BLaER1 (cell line): Measurements from ENCODE around the gene ADAT3.

Source experiments
- H3K27ac ChIP-seq: shearing (Covaris generic); formaldehyde crosslinking; 2 replicates; pipeline ENCODE4 v1.8.1; 2022
- H3K27me3 ChIP-seq: shearing (Covaris generic); formaldehyde crosslinking; 2 replicates; pipeline ENCODE4 v1.8.1; 2022
- H3K36me3 ChIP-seq: shearing (Covaris generic); formaldehyde crosslinking; 2 replicates; pipeline ENCODE4 v1.8.1; 2022
- H3K4me1 ChIP-seq: shearing (Covaris generic); formaldehyde crosslinking; 2 replicates; pipeline ENCODE4 v1.8.1; 2022
- H3K4me2 ChIP-seq: shearing (Covaris generic); formaldehyde crosslinking; 2 replicates; pipeline ENCODE4 v1.8.1; 2022
- H3K4me3 ChIP-seq: shearing (Covaris generic); formaldehyde crosslinking; 2 replicates; pipeline ENCODE4 v1.8.1; 2022
- H3K9ac ChIP-seq: shearing (Covaris generic); formaldehyde crosslinking; 2 replicates; pipeline ENCODE4 v1.8.1; 2022
- H3K9me3 ChIP-seq: shearing (Covaris generic); formaldehyde crosslinking; 2 replicates; pipeline ENCODE4 v1.8.1; 2022
- H4K20me1 ChIP-seq: shearing (Covaris generic); formaldehyde crosslinking; 2 replicates; pipeline ENCODE4 v1.8.1; 2022
- Cebpa-rat ChIP-seq: shearing (Covaris generic); IDR thresholded peaks from 2 replicates; pipeline ENCODE4 v1.8.1; 2022

ADAT3 gene

DNA sequence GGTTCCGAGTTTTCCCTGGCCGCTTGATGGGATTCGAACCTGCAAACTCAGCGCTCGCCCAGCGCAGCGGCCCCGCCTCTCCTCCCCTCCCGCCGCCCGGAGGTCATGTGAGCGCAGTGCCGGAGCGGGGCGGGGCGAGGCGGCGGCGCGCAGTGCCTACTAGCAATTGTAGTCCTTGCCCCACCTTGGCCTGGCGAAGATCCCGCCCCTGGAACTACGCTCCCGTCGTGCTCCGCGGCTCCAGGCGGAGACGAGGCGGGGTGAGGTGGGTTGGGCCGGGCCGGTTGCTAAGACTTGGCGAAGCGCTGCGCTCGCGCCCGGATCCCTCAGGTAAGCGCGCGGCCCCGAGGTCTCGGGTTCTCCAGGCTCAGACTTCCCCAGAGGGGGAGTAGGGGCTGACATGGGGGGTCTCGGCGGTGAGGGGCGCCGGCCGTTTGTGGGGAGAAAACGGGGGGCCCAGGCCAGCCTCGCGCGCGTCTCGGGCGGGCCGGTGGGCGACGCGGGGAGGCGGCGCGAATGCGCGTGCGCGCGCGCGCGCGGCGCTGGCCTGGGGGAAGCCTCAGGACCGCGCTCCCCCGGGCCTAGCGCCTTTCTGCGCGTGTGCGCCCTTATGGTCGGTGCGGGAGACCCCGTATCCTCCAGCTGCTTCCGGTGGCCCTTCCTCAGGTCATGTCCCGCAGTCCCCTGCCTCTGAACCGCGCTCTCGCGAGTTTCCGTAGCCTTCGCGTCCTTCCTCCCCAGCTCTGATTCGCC, at the start of gene ADAT3, which contains the start of gene SCAMP4:
TSS of gene ADAT3 (plus strand) at position 290 of the 753 bp plus-strand sequence. CDS start 6,649 bp downstream, outside the sequence.
TSS of gene SCAMP4 (plus strand) at position 290 of the 753 bp plus-strand sequence. CDS start 9,621 bp downstream, outside the sequence.
- H3K27ac ChIP-seq: peak within 1 kb of the TSS; percentile 92
- no peaks in the 10 kb centered on the region for H3K36me3 ChIP-seq
- no peak for TF ChIP-seq Cebpa-rat
- H3K4me1 ChIP-seq: peaks cover 70% of the 10 kb centered on the region
- peak within 1 kb of the TSS; percentile 89 for H3K9ac ChIP-seq
- H3K4me2 ChIP-seq: peak within 1 kb of the TSS; percentile 94
- H4K20me1 ChIP-seq: peaks cover 44% of the 10 kb centered on the region
- no peaks in the 10 kb centered on the region for H3K9me3 ChIP-seq
- H3K27me3 ChIP-seq: no peaks in the 10 kb centered on the region
- peak within 1 kb of the TSS; percentile 81 for H3K4me3 ChIP-seq

DNA sequence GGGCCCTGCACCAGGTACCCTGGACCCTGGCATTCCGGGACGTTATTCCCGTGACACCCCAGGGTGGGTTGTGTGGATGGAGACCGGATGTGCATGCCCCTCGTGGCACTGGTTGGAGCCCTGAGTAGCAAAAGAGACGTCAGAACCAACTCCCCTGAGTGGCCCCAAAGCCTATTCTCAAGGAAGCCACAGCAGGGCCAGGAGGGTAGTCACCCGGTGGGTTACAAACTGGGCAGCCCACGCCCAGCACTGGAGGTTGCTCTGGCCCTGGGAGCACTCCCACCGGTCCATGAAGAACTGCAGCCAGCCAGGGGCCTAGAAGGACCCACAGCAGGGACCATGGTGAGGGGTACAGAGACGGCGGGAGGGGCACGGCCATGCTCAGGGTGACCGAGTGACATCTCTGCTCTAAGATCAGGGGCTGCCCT, 49.4 kb upstream of the ADAT3 start:
- Histone ChIP-seq H3K27me3 (no peaks in the 10 kb centered on the region), H3K4me2 (peak overlapping the region; percentile 99), H3K36me3 (peaks cover 7% of the 10 kb centered on the region), H3K9ac (peak overlapping the region; percentile 94), H3K27ac (peak overlapping the region; percentile 99), H3K9me3 (no peaks in the 10 kb centered on the region), H3K4me3 (peak overlapping the region; percentile 96), H3K4me1 (peaks cover 86% of the 10 kb centered on the region), H4K20me1 (peaks cover 64% of the 10 kb centered on the region)
- no peak for TF ChIP-seq Cebpa-rat

DNA sequence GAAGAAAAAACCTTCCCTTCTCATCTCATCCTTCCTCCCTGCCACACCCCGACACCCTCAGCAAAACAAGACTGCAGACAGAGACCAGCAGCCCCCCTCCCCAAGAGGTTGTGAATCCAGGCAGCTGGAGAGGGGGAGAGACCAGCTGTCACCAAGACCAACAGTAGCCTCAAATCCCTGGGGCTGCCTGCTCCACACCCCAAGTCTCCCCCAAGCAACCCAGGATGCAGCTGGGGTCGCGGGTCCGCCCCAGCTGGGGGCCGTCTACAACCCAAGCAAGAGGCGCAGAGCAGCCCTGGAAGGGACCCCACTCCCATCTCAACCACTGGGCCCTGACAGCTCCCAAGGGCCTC, 48.9 kb upstream of the ADAT3 start:
- Histone ChIP-seq H3K27ac (peak overlapping the region; percentile 99), H3K4me2 (peak overlapping the region; percentile 99), H3K4me3 (peak overlapping the region; percentile 96), H4K20me1 (peaks cover 64% of the 10 kb centered on the region), H3K4me1 (peaks cover 86% of the 10 kb centered on the region), H3K9me3 (no peaks in the 10 kb centered on the region), H3K27me3 (no peaks in the 10 kb centered on the region), H3K36me3 (peaks cover 6% of the 10 kb centered on the region), H3K9ac (peak overlapping the region; percentile 94)
- no peak for TF ChIP-seq Cebpa-rat

DNA sequence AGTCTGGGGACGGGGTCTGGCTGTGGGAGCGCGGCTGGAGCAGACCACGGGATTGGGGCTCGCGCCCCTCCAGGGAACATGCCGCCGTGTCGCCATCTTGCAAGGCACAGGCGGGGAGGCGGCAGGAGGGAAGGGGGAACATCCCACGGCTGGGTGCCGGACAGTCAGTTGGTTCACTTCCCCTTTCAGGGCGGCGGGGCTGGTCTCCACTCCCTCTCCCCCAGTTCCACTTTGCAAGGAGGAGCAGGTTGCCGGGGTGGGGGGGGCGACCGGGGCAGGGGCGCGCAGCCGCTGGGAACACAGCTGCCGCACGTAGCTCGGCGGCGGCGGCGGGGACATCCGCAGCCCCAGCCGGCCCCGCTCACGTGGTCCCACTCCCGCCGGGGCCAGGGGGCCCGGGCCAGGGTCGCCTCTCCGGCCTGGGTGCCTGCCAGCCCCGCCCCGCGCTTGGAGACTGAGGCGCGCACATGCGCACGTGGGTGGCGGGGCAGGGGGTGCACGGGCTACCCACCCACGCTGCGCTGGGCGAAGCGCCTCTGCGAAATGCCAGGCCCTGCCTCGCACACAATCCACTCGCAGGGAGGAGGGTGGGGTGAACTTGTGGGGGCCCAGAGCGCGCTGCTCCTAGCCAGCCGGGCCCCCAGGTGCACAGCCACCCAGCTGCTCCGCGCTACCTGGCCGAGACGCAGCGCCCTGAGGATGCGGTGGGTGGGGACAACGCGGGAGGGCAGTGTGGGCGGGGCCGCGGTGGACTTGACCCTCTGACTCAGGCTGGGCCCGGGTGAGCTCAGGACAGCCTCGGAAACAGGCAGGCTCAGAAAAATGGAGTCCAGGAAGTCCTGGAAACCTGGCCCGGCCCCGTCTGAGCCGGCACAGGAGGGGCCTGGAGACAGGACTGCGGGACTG, 48.2 kb upstream of the ADAT3 start:
- peak overlapping the region; percentile 99 for H3K4me2 ChIP-seq
- H3K36me3 ChIP-seq: peaks cover 6% of the 10 kb centered on the region
- peak overlapping the region; percentile 96 for H3K4me3 ChIP-seq
- H3K4me1 ChIP-seq: peaks cover 82% of the 10 kb centered on the region
- H3K9ac ChIP-seq: peak overlapping the region; percentile 94
- peaks cover 65% of the 10 kb centered on the region for H4K20me1 ChIP-seq
- H3K27me3 ChIP-seq: no peaks in the 10 kb centered on the region
- H3K9me3 ChIP-seq: no peaks in the 10 kb centered on the region
- peak overlapping the region; percentile 99 for H3K27ac ChIP-seq
- TF ChIP-seq Cebpa-rat: no peak

DNA sequence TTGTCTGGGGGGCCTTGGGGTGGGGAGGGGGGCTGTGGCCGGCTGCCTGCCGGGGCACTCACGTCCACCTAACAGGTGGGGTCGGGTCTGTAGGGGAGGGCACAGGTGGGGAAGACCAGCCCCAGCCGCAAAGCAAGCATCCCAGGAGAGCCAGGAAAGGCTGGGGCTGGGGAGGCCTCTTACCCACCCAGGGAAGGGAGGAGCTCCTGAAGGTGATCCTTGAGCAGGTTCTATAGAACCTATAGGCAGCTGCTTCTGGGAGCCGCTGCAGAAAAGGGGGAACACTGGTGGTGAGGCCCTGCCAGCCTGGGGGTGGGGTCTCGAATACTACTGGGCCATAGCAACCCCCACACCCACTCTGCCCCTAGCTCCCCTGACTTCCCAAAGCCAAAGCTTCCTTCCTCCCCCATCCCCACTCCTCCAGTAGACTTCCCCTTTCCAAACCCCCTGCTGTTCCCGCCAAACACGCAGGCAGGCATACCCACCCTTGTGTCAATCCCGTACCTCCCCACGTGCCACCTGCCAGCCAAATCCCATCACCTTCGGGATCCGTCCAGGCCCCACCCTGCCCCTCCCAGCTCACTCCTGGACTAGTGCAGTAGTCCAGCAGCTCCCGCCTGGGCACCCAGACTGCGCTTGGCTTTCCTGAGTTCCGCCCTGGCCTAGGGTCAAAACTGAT, 47.4 kb upstream of the ADAT3 start:
- Histone ChIP-seq H3K9me3 (no peaks in the 10 kb centered on the region), H3K4me3 (peak overlapping the region; percentile 96), H4K20me1 (peaks cover 64% of the 10 kb centered on the region), H3K27ac (peak overlapping the region; percentile 99), H3K27me3 (no peaks in the 10 kb centered on the region), H3K4me1 (peaks cover 74% of the 10 kb centered on the region), H3K9ac (peak overlapping the region; percentile 94), H3K4me2 (peak overlapping the region; percentile 99), H3K36me3 (peaks cover 6% of the 10 kb centered on the region)
- TF ChIP-seq Cebpa-rat: no peak

DNA sequence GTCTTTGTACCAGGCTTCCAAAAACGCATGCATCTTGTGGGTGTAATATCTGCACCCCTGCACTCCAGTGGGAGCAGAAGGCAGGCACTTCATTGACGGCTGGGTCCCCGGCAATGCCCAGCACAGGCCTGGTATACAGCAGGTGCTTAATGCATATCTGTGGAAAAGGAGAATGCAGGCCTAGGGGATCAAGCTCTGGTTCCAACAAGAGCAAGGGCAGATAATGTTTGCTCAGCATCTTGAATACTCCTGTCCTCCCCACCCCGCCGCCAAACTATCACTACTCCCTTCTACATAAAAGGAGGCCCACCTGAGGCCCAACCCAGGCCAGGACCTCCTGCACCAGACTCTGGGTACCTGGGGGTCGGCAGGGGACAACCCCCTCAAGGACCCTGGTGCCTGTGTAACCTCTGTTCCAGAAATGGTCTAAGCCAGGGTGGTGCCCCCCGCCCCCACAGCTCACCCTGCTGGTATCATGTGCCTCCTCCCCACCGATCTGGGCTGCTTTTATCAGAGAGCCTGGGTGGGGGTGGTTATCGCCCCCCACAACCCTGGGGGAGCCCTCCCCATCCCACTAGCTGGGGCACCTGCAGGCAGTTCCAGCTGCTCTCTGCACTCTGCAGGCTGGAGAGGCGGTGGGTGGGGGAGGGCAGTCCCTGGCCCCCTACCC, 46.7 kb upstream of the ADAT3 start:
- H3K27me3 ChIP-seq: no peaks in the 10 kb centered on the region
- TF ChIP-seq Cebpa-rat: no peak
- peaks cover 67% of the 10 kb centered on the region for H3K4me1 ChIP-seq
- peaks cover 6% of the 10 kb centered on the region for H3K36me3 ChIP-seq
- H3K9me3 ChIP-seq: no peaks in the 10 kb centered on the region
- H3K27ac ChIP-seq: peak overlapping the region; percentile 99
- H3K4me3 ChIP-seq: peak overlapping the region; percentile 96
- H4K20me1 ChIP-seq: peaks cover 61% of the 10 kb centered on the region
- peak overlapping the region; percentile 99 for H3K4me2 ChIP-seq
- H3K9ac ChIP-seq: peak overlapping the region; percentile 94

DNA sequence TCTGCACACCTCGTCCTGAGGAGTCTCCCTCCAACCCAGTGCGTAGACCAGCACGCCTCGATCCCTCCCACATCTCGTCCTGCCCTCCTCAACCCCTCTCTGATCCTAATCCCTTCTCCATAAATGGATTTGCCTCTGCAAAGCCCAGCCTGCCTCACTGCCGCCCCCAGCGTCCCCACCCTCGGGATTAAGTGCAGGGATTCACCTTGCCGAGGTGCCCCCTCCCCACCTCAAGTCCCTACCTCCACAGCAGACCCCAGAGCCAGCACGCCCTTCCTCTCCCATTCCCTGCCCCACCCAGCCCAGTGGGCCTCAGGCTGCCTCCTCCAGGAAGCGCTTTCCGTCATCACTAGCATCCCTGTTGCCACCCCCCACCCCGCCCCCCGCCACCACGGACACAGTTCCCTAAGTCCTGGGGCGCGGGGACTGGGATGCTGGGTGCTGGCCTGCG, 45.8 kb upstream of the ADAT3 start:
- TF ChIP-seq Cebpa-rat: no peak
- H3K9me3 ChIP-seq: no peaks in the 10 kb centered on the region
- H3K4me3 ChIP-seq: peak overlapping the region; percentile 96
- H3K36me3 ChIP-seq: peaks cover 2% of the 10 kb centered on the region; the same call in 1 of the 2 replicates
- peak overlapping the region; percentile 94 for H3K9ac ChIP-seq
- H3K27me3 ChIP-seq: no peaks in the 10 kb centered on the region
- H3K27ac ChIP-seq: peak overlapping the region; percentile 99
- peaks cover 57% of the 10 kb centered on the region for H4K20me1 ChIP-seq
- H3K4me2 ChIP-seq: peak overlapping the region; percentile 99
- peaks cover 58% of the 10 kb centered on the region for H3K4me1 ChIP-seq

DNA sequence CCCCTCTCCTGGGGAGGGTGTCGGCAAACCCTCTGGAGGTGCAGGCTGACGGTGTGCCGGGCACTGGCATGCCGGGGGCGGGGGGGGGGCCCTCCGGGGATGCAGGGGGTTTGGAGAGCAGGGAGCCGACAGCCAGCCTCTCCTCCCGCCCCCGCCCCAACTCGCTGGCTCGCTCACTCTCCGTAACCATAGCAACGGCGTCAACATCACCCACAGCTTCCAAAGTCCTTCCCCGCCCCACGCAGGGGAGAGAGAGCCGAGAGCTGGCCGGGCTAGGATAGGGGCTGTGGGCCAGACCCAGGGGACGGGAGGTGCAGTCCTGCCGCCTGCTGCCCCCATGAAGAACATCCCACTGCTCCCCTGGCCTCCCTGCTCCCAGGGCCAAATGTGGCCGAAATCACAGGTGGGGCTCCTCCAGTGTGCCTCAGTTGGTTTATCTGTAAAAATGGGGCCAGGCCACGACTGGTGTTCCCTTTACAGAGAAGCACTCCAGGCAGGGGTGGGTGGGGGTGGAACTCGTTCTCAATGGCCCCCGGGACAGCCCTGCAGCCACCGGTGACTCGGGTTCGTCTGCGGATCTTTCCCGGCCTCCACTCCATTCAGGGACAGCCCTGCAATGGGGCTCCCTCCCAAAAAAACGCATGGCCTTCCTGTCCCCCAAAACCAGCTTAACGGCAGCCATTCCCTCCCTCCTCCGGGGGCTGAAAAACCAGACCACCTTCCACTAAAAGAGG, 45.0 kb upstream of the ADAT3 start:
- H4K20me1 ChIP-seq: peaks cover 49% of the 10 kb centered on the region
- TF ChIP-seq Cebpa-rat: no peak
- no peaks in the 10 kb centered on the region for H3K27me3 ChIP-seq
- peak overlapping the region; percentile 96 for H3K4me3 ChIP-seq
- H3K4me2 ChIP-seq: peak overlapping the region; percentile 99
- peak overlapping the region; percentile 94 for H3K9ac ChIP-seq
- peak overlapping the region; percentile 91 for H3K27ac ChIP-seq
- H3K9me3 ChIP-seq: no peaks in the 10 kb centered on the region
- H3K36me3 ChIP-seq: no peaks in the 10 kb centered on the region
- H3K4me1 ChIP-seq: peaks cover 56% of the 10 kb centered on the region
